Fibroblast of peridontal ligament (primary cell): ENCODE results near the gene FMN2.
"Not testable (repeated sequence)": the region's sequence is repeated elsewhere in the genome, so short reads cannot be mapped to it uniquely, and the experiment has no call there.

Experiments
- DNase-seq: peaks from one replicate; pipeline ENCODE4 v3.0.0-alpha.2; 2010; ENCODE audit errors: extremely low read depth

The FMN2 gene

DNA sequence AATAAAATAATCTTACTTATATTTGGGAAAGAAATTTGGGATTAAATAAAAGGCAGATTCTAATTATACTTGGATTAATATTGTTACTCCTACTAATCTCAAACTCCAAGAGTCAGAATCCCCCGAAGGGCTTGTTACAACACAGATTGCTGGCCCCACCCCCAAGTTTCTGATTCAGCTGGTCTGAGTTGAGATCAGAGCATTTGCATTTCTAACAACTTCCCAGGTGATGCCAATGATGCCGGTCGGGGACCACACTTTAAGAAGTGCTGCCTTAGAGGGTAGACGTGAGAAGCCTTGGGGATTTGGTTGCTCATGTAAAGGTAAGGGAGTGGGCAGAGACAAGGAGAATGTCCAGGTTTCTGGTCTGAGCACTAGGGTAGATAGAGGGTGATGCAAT lies 47.2 kb downstream of the FMN2 start:
- DNase-seq: no peak

DNA sequence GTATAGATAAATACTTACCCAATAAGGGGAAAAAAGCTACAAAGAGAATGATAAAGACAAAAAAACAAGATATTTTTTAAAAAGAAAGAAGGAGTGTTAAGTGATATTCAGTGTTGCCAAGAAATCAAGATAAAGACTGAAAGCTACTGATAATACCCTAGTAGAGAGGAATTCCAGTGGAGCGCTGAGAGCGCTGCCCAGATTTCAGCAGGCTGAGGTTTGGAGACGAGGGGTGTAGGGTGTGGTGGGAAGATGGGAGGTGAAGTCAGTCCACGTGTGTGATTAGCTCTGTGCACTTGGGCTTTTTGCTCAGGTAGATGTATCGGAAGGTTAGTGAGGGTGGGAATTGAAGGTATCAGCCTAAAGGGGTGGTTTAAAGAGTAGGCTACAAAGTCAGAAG lies 47.8 kb downstream of the FMN2 start:
- DNase-seq: no peak

DNA sequence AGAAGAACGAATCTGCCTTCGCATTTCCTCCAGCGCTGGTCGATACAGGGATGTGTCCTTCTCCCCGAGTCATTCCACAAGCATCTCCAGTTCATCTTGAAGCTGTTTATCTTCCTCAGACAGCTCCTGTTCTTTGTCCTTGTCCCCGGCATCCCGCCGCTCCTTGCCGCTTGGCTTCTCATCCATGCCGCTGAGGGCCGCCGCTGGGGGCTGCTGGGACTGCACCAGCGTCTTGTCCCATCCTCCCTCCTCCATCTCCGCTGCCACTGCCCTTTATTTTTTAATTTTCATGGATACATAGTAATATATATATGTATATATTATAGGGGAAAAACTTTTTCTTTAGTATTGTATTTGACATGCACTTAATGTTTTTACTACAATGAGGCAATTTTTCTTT lies 53.4 kb downstream of the FMN2 start:
- no peak for DNase-seq

DNA sequence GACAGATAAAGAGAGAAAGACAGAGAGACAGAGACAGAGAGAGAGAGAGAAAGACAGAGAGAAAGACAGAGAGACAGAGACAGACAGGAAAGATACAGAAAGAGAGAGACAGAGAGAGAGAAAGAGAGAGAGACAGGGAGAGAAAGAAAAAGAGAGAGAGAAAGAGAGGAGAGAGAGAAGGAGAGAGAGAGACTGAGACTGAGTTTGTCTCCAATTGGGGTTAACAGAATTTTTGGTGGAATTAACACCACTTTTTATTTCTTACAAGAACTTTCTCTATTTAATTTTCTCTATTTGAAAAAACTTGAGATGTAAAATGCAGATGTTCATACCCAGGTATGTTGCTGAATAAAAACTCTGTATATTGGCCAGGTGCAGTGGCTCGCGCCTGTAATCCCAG lies 56.6 kb downstream of the FMN2 start:
- DNase-seq: no peak

DNA sequence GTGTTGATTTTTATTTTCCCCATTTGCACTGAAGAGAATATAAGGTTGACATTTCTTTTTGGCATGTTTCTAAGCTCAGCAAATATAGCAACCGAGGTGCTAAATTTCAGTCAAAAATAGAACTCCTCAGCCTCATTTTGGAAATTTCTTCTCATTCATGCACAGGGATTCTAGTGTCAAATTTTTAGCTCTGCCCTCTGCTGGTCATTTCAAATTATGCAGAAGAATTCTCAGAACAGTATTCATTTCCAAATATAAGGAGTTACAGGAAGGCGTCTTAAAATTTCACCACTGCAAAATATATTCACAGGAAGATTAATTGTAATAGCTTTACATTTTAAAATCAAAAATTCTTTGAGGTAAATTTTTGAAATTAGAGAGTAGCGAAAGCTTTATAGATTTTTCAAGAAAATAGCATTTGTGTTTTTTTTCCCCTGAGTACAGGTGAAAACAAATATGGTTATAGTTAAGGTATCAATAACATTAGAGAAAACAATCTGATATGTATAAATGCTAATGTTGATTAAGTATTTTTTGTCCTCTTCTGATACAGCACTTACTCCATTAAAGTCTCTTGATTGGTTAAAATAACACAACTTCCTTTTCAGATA lies 57.9 kb downstream of the FMN2 start:
- peak; percentile 80 for DNase-seq

DNA sequence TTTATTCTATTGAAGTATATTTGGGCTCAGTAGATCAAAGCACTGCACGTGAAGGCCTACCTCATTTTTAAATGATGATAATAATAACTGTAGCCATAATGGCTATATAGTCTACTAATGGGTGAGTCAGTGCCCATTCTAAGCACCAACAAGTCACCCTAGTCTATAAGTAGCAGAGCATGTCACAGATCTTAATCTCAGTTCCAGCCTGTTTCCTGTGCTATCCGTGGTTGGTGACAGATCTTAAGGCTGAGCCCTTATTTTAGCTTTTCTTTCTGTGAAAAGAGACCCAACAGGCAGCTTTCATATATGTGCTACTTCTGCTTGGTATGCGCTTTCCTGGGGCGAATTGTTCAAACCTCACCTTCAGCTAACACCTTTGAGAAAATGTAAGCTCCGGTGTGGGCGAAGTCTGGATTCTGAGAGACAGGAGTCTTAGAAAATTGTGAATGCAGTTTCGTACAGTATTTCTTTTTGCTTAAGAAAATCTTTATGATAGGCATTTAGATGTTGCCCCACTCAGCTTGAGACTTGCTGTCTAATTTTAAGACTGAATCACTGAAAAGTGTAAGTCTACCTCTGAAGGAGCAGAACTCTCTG lies 59.6 kb downstream of the FMN2 start:
- DNase-seq: no peak

DNA sequence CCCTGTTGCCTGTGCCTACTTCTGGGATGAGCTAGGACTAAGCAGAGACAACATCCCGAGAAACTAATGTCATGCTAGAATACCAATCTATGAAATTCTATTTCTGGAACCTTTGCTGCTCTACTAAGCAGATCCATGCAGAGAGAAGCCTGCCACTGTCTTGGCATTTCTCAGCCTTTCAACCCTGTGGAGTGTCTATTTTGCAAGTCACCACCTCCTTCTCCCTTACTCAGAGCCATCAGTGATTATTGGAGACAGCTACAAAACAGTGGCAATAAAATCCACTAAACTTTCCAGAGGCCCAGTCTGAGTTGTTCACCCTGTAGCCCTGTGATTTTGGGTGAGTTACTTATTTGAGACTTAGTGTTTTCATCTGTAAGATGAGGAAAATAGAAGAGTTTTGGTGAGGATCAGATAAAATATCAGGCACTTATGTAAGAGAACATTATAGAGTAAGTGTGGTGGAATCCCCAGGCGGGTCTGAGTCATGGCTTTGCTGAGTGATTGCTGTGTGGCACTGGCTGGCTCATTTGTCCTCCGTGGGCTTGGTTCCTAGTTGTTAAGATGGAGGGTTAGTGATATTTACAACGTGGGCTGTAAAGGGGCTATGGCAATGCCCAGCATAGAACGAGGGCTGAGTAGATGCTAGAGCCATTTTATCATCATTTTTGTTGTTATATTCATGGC lies 61.1 kb downstream of the FMN2 start:
- peak; percentile 48 for DNase-seq

DNA sequence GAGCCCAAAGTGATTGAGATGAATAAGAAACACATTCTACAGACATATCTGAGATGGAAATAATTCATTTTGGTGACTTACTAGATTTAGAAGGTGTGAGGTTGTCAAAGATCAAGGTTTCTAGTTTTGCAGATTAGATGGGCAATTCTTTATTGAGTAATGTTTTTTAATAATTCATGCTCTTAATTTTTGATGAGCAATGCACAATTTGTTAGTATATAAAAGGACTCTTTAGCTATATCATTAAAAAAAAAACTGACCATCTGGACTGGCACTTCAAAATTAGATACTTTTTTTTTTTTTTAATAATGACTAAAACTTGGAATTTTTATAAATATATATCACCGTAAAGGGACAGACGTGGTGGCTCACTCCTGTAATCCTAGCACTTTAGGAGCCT lies 63.9 kb downstream of the FMN2 start:
- DNase-seq: no peak

DNA sequence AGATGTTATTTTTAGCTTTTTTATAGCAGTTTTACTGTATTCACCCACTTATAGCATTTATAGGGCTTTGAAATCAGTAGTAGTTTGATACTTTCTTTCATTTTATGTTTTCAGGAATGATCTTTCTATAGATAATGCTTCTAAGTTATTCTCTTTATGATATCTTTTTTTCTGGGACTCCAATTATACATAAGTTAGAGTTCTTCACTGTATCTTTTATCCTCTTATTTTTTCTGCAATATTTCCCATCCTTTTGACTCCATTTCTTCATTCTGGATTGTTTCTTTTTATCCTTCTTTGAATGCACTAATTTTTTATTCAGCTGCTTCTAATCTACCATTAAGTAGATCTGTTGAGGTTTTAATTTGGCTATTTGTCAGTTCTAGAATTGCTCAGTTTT lies 73.1 kb downstream of the FMN2 start:
- DNase-seq: no peak

DNA sequence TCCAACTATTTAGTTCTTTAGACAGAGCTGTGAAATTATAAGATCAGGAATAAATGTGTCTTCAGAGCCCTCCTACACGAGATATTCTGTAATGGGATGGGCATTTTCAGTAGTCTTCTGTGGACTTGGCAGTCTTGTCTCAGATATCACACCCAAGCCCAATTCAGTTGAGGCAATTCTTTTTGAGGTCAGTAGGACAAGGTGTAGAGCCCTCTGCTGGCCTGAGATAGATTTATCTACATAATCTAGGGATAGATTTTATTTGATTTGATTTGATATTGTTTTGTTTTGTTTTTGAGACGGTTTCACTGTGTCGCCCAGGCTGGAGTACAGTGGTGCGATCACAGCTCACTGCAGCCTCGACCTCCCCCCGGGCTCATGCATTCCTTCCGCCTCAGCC lies 77.5 kb downstream of the FMN2 start:
- DNase-seq: peak; percentile 51

DNA sequence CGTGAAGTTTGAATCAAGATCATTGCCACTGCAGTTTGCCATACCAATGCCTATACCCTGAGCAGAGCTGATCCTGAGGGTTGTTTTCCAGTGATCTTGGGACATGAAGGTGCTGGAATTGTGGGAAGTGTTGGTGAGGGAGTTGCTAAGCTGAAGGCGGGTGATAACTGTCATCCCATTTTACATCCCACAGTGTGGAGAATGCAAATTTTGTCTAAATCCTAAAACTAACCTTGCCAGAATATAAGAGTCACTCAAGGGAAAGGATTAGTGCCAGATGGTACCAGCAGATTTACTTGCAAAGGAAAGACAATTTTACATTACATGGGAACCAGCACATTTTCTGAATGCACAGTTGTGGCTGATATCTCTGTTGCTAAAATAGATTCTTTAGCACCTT lies 78.6 kb downstream of the FMN2 start:
- no peak for DNase-seq

DNA sequence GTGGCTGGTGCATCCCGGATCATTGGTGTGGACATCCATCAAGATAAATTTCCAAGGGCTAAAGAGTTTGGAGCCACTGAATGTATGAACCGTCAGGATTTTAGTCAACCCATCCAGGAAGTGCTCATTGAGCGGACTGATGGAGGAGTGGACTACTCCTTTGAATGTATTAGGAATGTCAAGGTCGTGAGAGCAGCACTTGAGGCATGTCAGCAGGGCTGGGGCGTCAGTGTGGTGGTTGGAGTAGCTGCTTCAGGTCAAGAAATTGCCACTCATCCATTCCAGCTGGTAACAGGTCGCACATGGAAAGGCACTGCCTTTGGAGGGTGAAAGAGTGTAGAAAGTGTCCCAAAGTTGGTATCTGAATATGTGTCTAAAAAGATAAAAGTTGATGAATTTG lies 79.1 kb downstream of the FMN2 start:
- DNase-seq: no peak

DNA sequence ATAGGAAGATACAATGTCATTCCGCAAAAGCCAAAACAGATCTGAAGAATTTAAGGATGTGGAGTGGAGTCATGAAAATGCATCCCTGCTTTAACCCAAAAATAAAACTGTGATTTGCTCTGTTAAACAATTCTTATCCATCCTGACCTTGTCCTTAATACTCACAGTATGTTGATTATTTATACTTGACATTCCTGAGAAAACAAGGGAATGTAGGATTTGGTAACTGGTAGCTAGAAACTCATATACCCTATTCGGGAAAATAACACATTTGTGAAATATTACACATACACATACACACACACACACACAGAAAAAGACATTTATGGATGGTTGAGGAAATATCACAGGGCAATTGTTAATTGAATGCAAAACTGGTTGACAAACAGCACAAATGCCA lies 80.2 kb downstream of the FMN2 start:
- DNase-seq: peak; percentile 62

DNA sequence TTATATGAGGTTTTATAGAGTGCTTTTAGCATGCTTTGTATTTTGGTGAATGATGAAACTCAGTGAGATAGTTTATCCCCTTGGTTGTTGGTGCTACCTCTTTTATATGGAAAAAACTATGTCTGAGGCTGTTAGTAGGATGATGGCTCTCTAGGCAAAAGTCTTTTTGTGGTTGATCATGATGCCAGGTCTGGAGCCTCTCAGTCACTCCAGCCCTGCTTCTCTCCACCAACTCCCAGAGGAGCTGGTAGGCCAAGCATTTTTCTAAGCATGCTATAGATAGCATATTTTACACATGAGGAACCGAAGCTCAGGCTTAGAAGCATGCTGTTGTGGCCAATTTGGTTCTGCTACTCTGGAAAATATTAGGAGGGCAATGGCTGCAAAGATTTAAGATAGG lies 82.2 kb downstream of the FMN2 start:
- DNase-seq: peak; percentile 81

DNA sequence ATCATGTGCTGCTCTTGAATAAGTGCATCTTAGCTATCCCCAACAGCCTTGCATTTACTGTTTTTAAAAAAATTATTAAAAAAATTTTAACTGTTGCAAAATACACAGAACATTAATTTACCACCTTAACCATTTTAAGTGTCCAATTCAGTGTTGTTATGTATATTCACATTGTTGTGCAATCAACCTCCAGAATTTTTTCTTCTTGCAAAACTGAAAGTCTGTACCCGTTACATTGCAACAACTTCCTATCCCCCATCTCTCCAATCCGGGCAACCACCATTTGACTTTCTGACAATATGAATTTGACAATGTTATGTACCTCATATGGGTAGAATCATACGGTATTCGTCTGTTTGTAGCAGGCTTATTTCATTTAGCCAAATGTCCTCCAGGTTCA lies 83.1 kb downstream of the FMN2 start:
- peak; percentile 24 for DNase-seq

DNA sequence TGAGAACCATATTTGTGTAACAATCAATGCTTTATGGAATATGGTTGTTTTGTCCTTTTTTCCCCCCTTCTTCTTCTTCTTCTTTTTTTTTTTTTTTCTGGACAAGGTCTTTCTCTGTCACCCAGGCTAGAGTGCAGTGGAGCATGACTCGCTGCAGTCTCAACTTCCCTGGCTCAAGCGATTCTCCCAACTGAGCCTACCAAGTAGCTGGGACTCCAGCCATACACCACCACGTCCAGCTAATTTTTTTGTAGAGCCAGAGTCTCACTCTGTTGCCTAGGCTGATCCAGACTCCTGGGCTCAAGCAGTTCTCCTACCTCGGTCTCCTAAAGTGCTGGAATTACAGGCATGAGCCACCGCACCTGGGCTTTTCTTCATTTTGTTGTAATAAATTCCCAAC lies 86.7 kb downstream of the FMN2 start:
- DNase-seq: no peak

DNA sequence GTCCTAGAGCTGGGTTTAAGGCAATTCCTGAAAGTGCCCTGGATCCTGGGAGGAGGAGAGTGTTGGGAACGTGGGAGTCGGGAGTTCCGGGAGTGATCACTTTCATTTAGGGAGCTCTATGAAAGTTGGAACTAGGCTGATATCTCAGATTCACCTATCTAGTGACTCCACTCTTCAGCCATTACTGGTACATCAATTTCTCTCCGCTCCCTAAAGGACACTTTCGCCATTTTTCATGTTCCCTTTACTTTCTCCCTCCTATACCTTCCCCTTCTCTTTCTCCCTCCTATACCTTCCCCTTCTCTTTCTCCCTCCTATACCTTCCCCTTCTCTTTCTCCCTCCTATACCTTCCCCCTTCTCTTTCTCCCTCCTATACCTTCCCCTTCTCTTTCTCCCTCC lies 93.0 kb downstream of the FMN2 start:
- not testable (repeated sequence) for DNase-seq

DNA sequence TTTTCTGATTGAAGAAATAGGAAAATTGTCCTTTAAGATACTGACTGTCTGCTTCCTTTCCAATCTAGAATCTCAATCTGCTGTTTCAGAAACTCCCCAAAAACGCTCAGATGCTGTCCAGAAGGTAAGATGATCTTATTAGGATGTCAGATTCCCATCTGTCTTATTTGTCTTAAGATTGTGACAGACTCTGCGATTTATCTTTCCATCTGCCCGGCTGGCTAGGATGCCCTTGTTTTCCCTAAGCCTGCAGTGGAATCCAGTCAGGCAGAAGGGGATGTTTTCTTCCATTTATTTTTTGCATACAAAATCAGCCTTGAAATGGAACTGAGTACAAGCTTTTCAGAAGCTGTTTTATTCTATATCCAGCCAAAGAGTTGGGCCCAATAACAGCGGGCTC lies 96.5 kb downstream of the FMN2 start:
- no peak for DNase-seq

DNA sequence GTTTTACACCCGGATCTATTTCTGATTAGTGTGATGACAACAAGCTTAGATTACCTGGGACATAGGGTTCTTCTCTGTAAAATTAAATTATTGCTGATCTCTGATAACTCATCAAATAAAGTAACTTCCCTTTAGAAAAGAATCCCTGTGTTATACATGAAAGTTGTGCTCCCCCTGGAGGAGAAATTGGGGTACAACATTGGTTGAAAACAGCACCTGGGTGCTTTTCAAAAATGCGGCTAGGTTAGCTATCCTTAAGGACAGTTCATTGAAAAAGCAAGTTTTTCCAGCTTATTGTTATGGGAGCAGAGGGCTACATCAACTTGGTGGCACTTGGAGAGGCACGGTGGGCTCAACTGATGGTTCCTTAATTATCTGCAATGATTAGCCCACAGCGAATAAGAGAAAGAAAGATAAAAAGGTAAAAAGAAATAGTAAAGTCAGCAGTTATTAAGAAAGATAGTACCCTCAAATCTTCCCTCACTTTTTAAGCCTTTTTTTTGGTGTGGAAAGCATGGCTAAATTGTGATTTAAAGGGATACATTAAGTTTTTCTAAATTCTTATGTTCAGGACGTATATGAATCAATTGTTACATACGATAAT lies 97.8 kb downstream of the FMN2 start:
- DNase-seq: peak; percentile 75

DNA sequence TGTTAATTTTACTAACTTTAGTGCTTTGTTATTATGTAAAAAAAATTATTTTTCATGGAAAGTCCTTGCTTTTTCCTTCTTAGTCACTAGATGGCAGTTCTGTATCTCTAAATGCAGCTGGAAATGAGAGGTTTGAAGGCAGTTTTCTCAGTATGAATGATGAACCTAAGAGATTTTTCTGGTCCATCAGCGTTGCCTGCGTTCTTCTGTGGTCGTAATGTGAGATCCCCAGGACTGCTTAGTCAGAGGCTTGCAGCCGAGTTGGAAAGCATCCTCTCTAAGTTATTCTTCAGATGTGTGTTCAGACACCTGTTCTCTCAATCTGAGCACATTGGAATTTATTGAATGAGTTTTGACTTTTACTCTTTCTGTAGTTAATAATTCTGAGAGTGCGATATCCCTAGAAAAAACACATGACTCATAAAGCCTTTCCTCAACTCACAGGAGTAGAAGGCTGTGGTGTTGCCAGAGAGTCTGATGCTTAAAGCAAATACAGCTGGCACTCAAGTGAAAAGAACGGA lies 99.3 kb downstream of the FMN2 start:
- DNase-seq: peak; percentile 99

DNA sequence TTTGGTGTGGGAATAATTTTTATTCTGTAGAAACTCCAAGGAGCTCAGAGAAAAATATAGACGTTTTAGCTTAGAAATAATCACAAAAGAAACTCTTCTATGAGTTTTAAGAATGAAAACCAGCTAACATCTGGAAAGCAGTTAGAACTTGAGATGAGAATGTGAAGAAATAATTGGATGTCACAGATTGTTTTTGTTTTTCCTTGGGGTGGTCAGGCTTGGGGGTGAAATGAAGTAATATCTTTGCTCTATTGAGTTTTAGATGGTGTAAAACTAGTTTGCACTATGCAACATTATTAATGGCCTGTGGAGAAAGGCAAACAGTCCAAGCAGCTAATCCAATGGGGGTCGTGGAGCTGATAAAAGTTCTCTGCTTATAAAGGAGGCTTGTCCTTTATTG lies 101.2 kb downstream of the FMN2 start:
- DNase-seq: peak; percentile 26

DNA sequence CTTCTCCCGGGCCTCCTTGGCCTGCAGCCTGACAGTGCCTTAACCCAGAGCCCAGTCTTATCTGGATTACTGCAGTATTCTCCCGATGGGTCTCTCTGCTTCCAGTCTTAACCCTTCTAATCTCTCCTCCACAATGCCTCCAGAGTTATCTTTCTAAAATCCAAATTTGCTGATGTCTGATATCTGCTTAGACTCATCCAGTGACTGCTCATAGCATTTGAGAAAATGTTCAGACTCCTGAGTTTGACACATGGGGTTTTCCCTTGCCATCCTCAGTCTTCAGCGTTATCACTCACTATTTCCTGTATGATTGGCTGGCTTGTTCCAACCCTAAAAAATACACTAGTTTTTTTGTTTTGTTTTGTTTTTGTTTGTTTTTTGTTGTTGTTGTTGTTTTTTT lies 102.0 kb downstream of the FMN2 start:
- no peak for DNase-seq

DNA sequence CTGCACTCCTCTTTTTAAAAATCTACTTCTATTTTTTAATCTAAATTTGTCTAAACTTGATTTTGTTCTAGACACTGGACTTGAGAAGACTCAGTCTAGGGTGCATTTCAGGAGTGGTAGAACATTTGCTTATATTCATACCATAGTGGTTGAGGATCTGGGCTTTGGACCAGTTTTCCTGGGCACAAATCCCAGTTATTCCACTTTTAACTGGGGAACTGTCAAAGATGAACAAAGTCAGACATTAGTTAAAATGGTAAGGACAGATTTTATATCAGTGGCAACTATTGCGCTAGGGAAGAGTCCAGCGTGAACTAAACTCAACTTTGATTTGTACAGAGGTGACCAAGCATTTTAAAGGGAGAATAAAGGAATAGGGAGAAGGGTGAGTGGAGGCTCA lies 102.4 kb downstream of the FMN2 start:
- peak; percentile 96 for DNase-seq
